IMR-90 (cell line): Measurements from ENCODE around the gene OVOL1. TPM values are rescaled to one million over a fixed set of nuclear protein-coding genes. Genes with fewer than 3 reads are reported as not detected.

Experiments used
- ATAC-seq: fragments of 200-7000 bp; cut with Tn5 transposase; 2 replicates; pipeline ENCODE4 v1.9.1; 2020; ENCODE audit warnings: low read depth, mild to moderate bottlenecking, moderate library complexity
- BruUV-seq: library from RNA; stranded (reverse); fragments of 400-500 nt; replicated peaks from 2 replicates; lab custom pipeline; 2021; lab: Mats Ljungman, UMichigan
- CTCF ChIA-PET: fragments of 300-600 bp; formaldehyde crosslinking; extraction: SDS; loops from one replicate; lab custom pipeline; 2021; ENCODE audit warnings: antibody characterized with exemption; lab: Yijun Ruan, JAX
- POLR2A ChIA-PET: fragments of 300-600 bp; sonication (Branson Sonifier 250); formaldehyde crosslinking; loops from one replicate; lab custom pipeline; 2022; ENCODE audit warnings: antibody characterized with exemption; ENCODE audit not compliant: unreplicated experiment; lab: Charles Lee
- DNase-seq: peaks from one replicate; pipeline ENCODE4 v3.0.0; 2013
- H2AFZ ChIP-seq: replicated peaks from 2 replicates; pipeline ENCODE3; 2013; ENCODE audit warnings: low read length, mild to moderate bottlenecking; ENCODE audit not compliant: poor library complexity
- H2AK5ac ChIP-seq: 2 replicates; pipeline ENCODE4 v1.6.1; 2013; ENCODE audit warnings: low read depth, low read length, inconsistent platforms
- H2AK9ac ChIP-seq: replicated peaks from 2 replicates; pipeline ENCODE3; 2013; ENCODE audit warnings: mild to moderate bottlenecking, low read depth, low read length, moderate library complexity; ENCODE audit not compliant: poor library complexity
- H2BK120ac ChIP-seq: 2 replicates; pipeline ENCODE4 v1.6.1; 2013; ENCODE audit warnings: low read depth, low read length, inconsistent platforms
- H2BK15ac ChIP-seq: 3 replicates; pipeline ENCODE4 v1.6.1; 2013; ENCODE audit warnings: low read depth, low read length, inconsistent platforms
- H2BK20ac ChIP-seq: 2 replicates; pipeline ENCODE4 v1.6.1; 2013; ENCODE audit warnings: low read depth, mild to moderate bottlenecking, inconsistent platforms, low read length, moderate library complexity
- H2BK5ac ChIP-seq: 2 replicates; pipeline ENCODE4 v1.6.1; 2013; ENCODE audit warnings: mild to moderate bottlenecking, low read depth, low read length, inconsistent platforms; ENCODE audit not compliant: poor library complexity, severe bottlenecking
- H3K14ac ChIP-seq: replicated peaks from 2 replicates; pipeline ENCODE4 v1.6.1; 2013; ENCODE audit warnings: low read depth, low read length, inconsistent platforms
- H3K18ac ChIP-seq: 2 replicates; pipeline ENCODE4 v1.6.1; 2013; ENCODE audit warnings: low read depth, low read length, control low read depth
- H3K23ac ChIP-seq: 2 replicates; pipeline ENCODE4 v1.6.1; 2013; ENCODE audit warnings: low read depth, low read length, inconsistent platforms
- H3K27ac ChIP-seq: 2 replicates; pipeline ENCODE4 v1.5.1; 2013; ENCODE audit warnings: mild to moderate bottlenecking, control low read depth, low read length; ENCODE audit not compliant: insufficient read depth
- H3K27me3 ChIP-seq: 2 replicates; pipeline ENCODE4 v1.6.1; 2013; ENCODE audit warnings: low read length; ENCODE audit not compliant: control insufficient read depth, insufficient read depth
- H3K36me3 ChIP-seq: 2 replicates; pipeline ENCODE4 v1.6.1; 2013; ENCODE audit warnings: low read length, mixed read lengths; ENCODE audit not compliant: control insufficient read depth, insufficient read depth
- H3K4ac ChIP-seq: 2 replicates; pipeline ENCODE4 v1.6.1; 2013; ENCODE audit warnings: low read depth, low read length, inconsistent platforms
- H3K4me1 ChIP-seq: 2 replicates; pipeline ENCODE4 v1.6.1; 2013; ENCODE audit warnings: low read length, mixed read lengths; ENCODE audit not compliant: control insufficient read depth, insufficient read depth
- H3K4me2 ChIP-seq: 2 replicates; pipeline ENCODE4 v1.6.1; 2013; ENCODE audit warnings: low read depth, mild to moderate bottlenecking, control low read depth, low read length, moderate library complexity
- H3K4me3 ChIP-seq: 2 replicates; pipeline ENCODE4 v1.5.1; 2013; ENCODE audit warnings: low read depth, mild to moderate bottlenecking, control low read depth, low read length, moderate library complexity; ENCODE audit not compliant: insufficient read depth
- H3K56ac ChIP-seq: 2 replicates; pipeline ENCODE4 v1.6.1; 2013; ENCODE audit warnings: low read length, inconsistent platforms; ENCODE audit not compliant: insufficient read depth; ENCODE audit errors: extremely low read depth
- H3K79me1 ChIP-seq, 2 experiments: 2 replicates each; pipeline ENCODE4 v1.6.1; 2013; ENCODE audit warnings: low read length in 2 of 2, inconsistent platforms in 1 of 2, low read depth in 1 of 2
- H3K9ac ChIP-seq: 2 replicates; pipeline ENCODE4 v1.6.1; 2013; ENCODE audit warnings: low read depth, low read length, control low read depth
- H3K9me1 ChIP-seq: 2 replicates; pipeline ENCODE4 v1.6.1; 2013; ENCODE audit warnings: low read length, inconsistent platforms; ENCODE audit not compliant: insufficient read depth
- H3K9me3 ChIP-seq: 2 replicates; pipeline ENCODE4 v1.6.1; 2013; ENCODE audit warnings: low read length; ENCODE audit not compliant: control insufficient read depth, insufficient read depth
- H4K20me1 ChIP-seq: 2 replicates; pipeline ENCODE4 v1.6.1; 2013; ENCODE audit warnings: low read length, inconsistent platforms; ENCODE audit not compliant: insufficient read depth
- H4K5ac ChIP-seq: 2 replicates; pipeline ENCODE4 v1.6.1; 2013; ENCODE audit warnings: mild to moderate bottlenecking, low read depth, low read length, control low read depth
- H4K8ac ChIP-seq, 2 experiments: 2 replicates each; pipeline ENCODE4 v1.6.1; 2013; ENCODE audit warnings: low read depth in 2 of 2, low read length in 2 of 2, control low read depth in 1 of 2, inconsistent platforms in 1 of 2
- H4K91ac ChIP-seq: 2 replicates; pipeline ENCODE4 v1.6.1; 2013; ENCODE audit warnings: low read depth, low read length, inconsistent platforms; ENCODE audit not compliant: insufficient read depth
- CEBPB ChIP-seq: IDR thresholded peaks from 2 replicates; pipeline ENCODE4 v1.6.1; 2012; ENCODE audit warnings: low read depth, low read length, improper control_type of control experiment
- CTCF ChIP-seq: conservative IDR thresholded peaks from 2 replicates; pipeline ENCODE4 v1.5.1; 2012; ENCODE audit warnings: mild to moderate bottlenecking, low read depth, low read length, improper control_type of control experiment
- MXI1 ChIP-seq: IDR thresholded peaks from 2 replicates; pipeline ENCODE4 v1.6.1; 2012; ENCODE audit warnings: low read depth, mild to moderate bottlenecking, low read length, moderate library complexity, borderline replicate concordance
- RCOR1 ChIP-seq: IDR thresholded peaks from 2 replicates; pipeline ENCODE4 v1.6.1; 2012; ENCODE audit warnings: mild to moderate bottlenecking, low read length, improper control_type of control experiment; ENCODE audit not compliant: insufficient replicate concordance
- WGBS, 2 experiments: methylation state at CpG; one replicate each; pipeline versions ENCODE4 v1.1.5 to v1.1.7; 2013; ENCODE audit warnings: missing lambda C conversion rate in 2 of 2; ENCODE audit not compliant: insufficient read length in 1 of 2; ENCODE audit errors: extremely low coverage in 2 of 2; 5-methylcytosine and 5-hydroxymethylcytosine counted together
- dilution Hi-C: fragments of 300-500 bp; cut with HindIII; formaldehyde crosslinking; loops from one replicate; pipeline ENCODE4 v1.14.3; 2018; ENCODE audit warnings: low sequenced_read_pairs; ENCODE audit not compliant: unreplicated experiment
- in situ Hi-C: fragments of 300-500 bp; cut with MboI; formaldehyde crosslinking; loops from 3 replicates; pipeline ENCODE4 v1.14.3; 2019; ENCODE audit warnings: low sequenced_read_pairs, inconsistent platforms, mixed read lengths
- intact Hi-C: fragments of 100-400 bp; cut with micrococcal nuclease; formaldehyde crosslinking; loops from 2 replicates; pipeline ENCODE4 v1.10.0; 2022
- polyA plus RNA-seq, 3 experiments: library from polyadenylated mRNA; depleted of rRNA; stranded (reverse); fragments of >200 nt; gene quantifications; 2 replicates each; pipeline ENCODE4 v1.2.3, GENCODE V29; 2012; ENCODE audit warnings: low replicate concordance in 1 of 3
- total RNA-seq: library from RNA; depleted of rRNA; stranded (reverse); fragments of >200 nt; gene quantifications from 2 replicates; pipeline ENCODE4 v1.2.3, GENCODE V29; 2012

OVOL1 gene
- total and polyA plus RNA-seq, 2 of the 4 experiments (the other 2 are of a cell fraction), result not detected

GRCh38 chr11:65809496-65809895 is 22.6 kb downstream of the OVOL1 start:
- dilution Hi-C loops, result no loop called here
- peaks cover 34% of the 10 kb centered on the region for H3K27me3 ChIP-seq

More at GRCh38 chr11:65809496-65809895, 22.6 kb downstream of the OVOL1 start:
- intact Hi-C loops, result no loop called here
- no TSS peak for BruUV-seq
- Histone ChIP-seq H3K14ac (no peak overlapping the region), H3K36me3 (no peaks in the 10 kb centered on the region), H3K9ac (no peak overlapping the region), H3K18ac (no peak overlapping the region), H3K23ac (no peak overlapping the region), H2AFZ (no peak overlapping the region), H3K4me2 (no peak overlapping the region), H3K4me3 (no peak overlapping the region), H3K79me1 (no peaks in the 10 kb centered on the region), H2BK20ac (no peak overlapping the region), H3K4me1 (no peaks in the 10 kb centered on the region), H2AK5ac (no peak overlapping the region), H4K91ac (no peak overlapping the region), H3K9me3 (no peaks in the 10 kb centered on the region), H2BK120ac (no peak overlapping the region), H3K56ac (no peak overlapping the region), H4K20me1 (no peaks in the 10 kb centered on the region), H3K9me1 (peaks cover 3% of the 10 kb centered on the region; the same call in 1 of the 2 replicates), H4K5ac (no peak overlapping the region), H2BK15ac (no peak overlapping the region), H2BK5ac (no peak overlapping the region), H2AK9ac (no peak overlapping the region), H3K27ac (no peak overlapping the region), H4K8ac (no peak overlapping the region), H3K4ac (no peak overlapping the region)
- CTCF ChIA-PET, result no interaction called here
- no peak for ATAC-seq
- no peak for DNase-seq
- in situ Hi-C loops, result no loop called here
- TF ChIP-seq CEBPB (no peak), RCOR1 (no peak), MXI1 (no peak), CTCF (no peak)
- POLR2A ChIA-PET, result no interaction called here
- WGBS, 2 experiments, result 58% methylated on average over 8 of the region's 9 CpGs; no CpG with 5 or more reads in 1 of the 2 experiments
